RWPE1 (cell line): ENCODE data around the gene NR3C2.

Experiments
- CTCF ChIA-PET: fragments of 350-600 bp; sonication (Branson Sonifier 250); formaldehyde crosslinking; extraction: SDS; loops from one replicate; lab custom pipeline; 2021; lab: Yijun Ruan, JAX
- POLR2A ChIA-PET: fragments of 400-600 bp; formaldehyde crosslinking; extraction: SDS; loops from one replicate; lab custom pipeline; 2020; ENCODE audit warnings: antibody characterized with exemption; ENCODE audit not compliant: low non-redundant PET; lab: Yijun Ruan, JAX
- DNase-seq: peaks from one replicate; pipeline ENCODE4 v3.0.0; 2012; ENCODE audit warnings: low spot score
- H3K27ac ChIP-seq: fragments of 450-650 bp; 2 replicates; pipeline ENCODE4 v1.5.1; 2017
- CTCF ChIP-seq: fragments of 450-650 bp; conservative IDR thresholded peaks from 2 replicates; pipeline ENCODE4 v1.5.1; 2017; ENCODE audit warnings: low read depth, mild to moderate bottlenecking

The NR3C2 gene

DNA sequence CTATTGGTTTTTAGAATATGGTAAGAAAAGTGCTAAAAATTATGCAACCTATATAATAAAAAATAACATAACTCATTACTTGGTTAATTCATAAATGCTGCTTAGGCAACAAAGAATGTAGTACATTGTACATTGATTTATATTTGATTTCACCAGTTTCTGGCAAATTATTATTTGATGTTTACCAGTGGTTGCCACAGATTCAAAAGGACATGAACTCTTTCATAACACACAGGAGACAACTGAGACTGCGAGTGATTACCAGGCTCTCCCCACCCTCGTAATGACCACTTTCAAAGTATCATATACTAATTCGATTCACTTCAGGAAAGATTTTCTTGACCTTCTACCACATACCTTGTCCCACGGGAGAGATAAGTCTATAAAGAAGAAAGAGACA is 158.5 kb downstream of the NR3C2 start:
- no peak for DNase-seq
- no peak for TF ChIP-seq CTCF
- ChIA-PET POLR2A (no interaction called here), CTCF (no interaction called here)
- H3K27ac ChIP-seq: no peak overlapping the region

DNA sequence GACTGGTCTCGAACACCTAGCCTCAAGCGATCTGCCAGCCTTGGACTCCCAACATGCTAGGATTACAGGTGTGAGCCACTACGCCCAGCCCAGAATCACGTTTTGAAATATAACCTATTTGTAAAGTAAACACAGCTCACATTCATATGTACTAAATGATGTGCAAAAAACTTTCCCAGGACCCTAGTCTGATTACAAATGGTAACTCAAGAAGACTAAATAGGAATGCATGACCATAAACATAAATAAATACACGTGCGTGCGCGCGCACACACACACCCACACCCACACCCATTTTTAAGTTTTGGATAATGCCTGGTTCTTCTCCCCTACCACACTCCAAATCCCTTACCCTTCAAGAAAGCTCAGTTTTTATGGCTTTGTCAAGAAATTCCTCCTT is 163.9 kb downstream of the NR3C2 start:
- no peak for DNase-seq
- POLR2A ChIA-PET: no interaction called here
- TF ChIP-seq CTCF: no peak
- CTCF ChIA-PET: interaction anchor here (0.6 kb wide), 1 partner anchor 119 kb away, joined by 3 read pairs; no protein-coding TSS in a partner anchor
- no peak overlapping the region for H3K27ac ChIP-seq

GRCh38 chr4:148275266-148275665 is 166.9 kb downstream of the NR3C2 start:
- ChIA-PET POLR2A (no interaction called here), CTCF (interaction anchor here (0.6 kb wide), 1 partner anchor 329 kb away, joined by 3 read pairs; no protein-coding TSS in a partner anchor)
- DNase-seq: no peak
- no peak for TF ChIP-seq CTCF
- no peak overlapping the region for H3K27ac ChIP-seq

DNA sequence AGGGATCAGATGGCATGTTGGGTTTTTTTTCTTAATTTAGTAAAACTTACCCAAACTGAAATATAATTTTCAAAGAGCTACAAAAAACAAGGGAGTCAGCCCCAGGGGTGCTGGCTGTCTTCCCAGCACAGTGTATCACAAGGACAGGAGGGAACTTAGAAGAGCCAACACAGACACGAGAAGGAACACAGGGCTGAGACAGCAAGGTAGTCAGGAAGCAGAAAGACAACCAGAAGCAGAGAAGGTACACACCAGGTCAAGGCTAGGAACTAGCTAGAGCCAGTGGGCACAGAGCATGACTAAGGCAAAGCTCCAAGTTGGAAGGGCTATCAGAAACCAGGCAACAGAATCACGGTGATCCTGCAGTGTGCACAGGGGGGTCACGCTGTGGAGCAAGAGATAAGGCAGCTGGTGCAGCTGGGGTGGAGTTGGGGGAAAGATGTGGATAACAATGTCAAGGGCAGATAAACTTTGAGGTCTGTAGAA is 168.7 kb downstream of the NR3C2 start:
- no peak for DNase-seq
- CTCF ChIA-PET: interaction anchor here (0.6 to 1.3 kb wide), 2 partner anchors 11 to 68 kb away, joined by 3 to 5 read pairs; no protein-coding TSS in a partner anchor
- no peak overlapping the region for H3K27ac ChIP-seq
- POLR2A ChIA-PET: no interaction called here
- TF ChIP-seq CTCF: no peak

DNA sequence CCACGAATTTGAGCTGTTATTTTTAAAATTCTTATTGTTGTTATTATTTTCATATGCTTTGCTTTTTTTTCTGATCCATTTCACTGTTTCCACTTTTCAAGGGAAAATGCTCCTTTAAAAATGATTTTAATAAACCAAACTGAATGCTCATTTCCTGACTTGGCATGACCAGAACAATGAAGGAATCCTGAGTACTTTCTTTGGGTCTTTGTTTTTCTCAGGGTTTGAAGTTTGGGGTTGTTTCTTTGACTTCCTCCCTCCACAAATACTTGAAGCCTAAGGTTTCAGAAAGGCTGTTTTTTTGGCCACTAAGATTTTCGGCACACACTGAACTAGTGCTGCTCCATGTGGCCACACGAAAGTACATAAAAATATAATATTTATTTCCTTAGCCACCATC is 171.0 kb downstream of the NR3C2 start:
- no peak overlapping the region for H3K27ac ChIP-seq
- ChIA-PET POLR2A (no interaction called here), CTCF (no interaction called here)
- TF ChIP-seq CTCF: no peak
- no peak for DNase-seq

DNA sequence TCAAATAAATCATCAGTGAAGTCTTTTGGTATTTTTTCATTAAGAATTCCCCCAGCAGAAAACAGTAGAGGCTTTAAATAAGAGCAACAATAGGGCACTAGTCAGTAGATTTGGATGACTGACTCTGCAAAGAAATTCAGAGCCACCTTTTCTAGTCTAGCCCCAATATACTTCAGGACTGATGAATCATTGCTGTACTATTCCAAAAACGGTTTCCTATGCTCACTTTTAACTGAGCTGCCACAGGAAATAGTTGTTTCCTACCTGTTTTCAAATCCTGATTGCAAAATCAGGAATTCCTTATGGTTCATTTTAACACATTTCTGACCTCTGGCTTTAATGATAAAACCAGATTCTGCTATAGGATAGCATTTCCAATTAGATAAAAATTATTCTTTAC is 171.6 kb downstream of the NR3C2 start:
- no peak overlapping the region for H3K27ac ChIP-seq
- ChIA-PET POLR2A (no interaction called here), CTCF (interaction anchor here (0.7 kb wide), 1 partner anchor 365 kb away, joined by 4 read pairs; no protein-coding TSS in a partner anchor)
- no peak for TF ChIP-seq CTCF
- DNase-seq: peak; percentile 18
